NCI-H2081 (cell line): ENCODE results near the gene UFSP2.

Experiments used
- DNase-seq, 2 experiments: peaks; one replicate each; lab custom pipeline; 2025; lab: John Stamatoyannopoulos, UW

Gene UFSP2

GRCh38 chr4:185426960-185427688 lies 1.4 kb upstream of the UFSP2 start:
- DNase-seq, result no peak

GRCh38 chr4:185424905-185425646 lies 688 bp downstream of the UFSP2 start:
- DNase-seq, result no peak

- no peak for DNase-seq
Measured at GRCh38 chr4:185421366-185422124, 4.2 kb downstream of the UFSP2 start.

- DNase-seq, result no peak
Measured at GRCh38 chr4:185416955-185417354, 8.8 kb downstream of the UFSP2 start.

- DNase-seq, result no peak
Measured at GRCh38 chr4:185412412-185412811, 13.4 kb downstream of the UFSP2 start.

GRCh38 chr4:185411849-185412248 lies 13.9 kb downstream of the UFSP2 start:
- no peak for DNase-seq

- DNase-seq, result no peak
Measured at GRCh38 chr4:185408432-185408831, 17.3 kb downstream of the UFSP2 start.

GRCh38 chr4:185405296-185405999 lies 20.3 kb downstream of the UFSP2 start:
- no peak for DNase-seq

GRCh38 chr4:185404031-185404430 lies 21.7 kb downstream of the UFSP2 start:
- no peak for DNase-seq

GRCh38 chr4:185399466-185399865 lies 26.3 kb downstream of the UFSP2 start:
- peak in 1 of 2 experiments; percentile 2 for DNase-seq

- no peak for DNase-seq
Measured at GRCh38 chr4:185398618-185399017, 27.1 kb downstream of the UFSP2 start.

- peak in 1 of 2 experiments; percentile 63 for DNase-seq
Measured at GRCh38 chr4:185396724-185397385, 28.9 kb downstream of the UFSP2 start, which contains the start of gene ANKRD37. ANKRD37 (plus strand) TSS chr4:185396841; CDS start chr4:185396924, 83 bp downstream.

GRCh38 chr4:185395956-185396723 lies 29.6 kb downstream of the UFSP2 start:
- peak; percentile 90 to 95 for DNase-seq

GRCh38 chr4:185395238-185395955 lies 30.4 kb downstream of the UFSP2 start, which contains the start of gene LRP2BP:
LRP2BP (minus strand) TSS chr4:185395924; CDS start chr4:185378186, 17,738 bp downstream.
- no peak for DNase-seq

- DNase-seq, result no peak
Measured at GRCh38 chr4:185394568-185395237, 31.1 kb downstream of the UFSP2 start.

- DNase-seq, result no peak
Measured at GRCh38 chr4:185392156-185392555, 33.6 kb downstream of the UFSP2 start.

- DNase-seq, result no peak
Measured at GRCh38 chr4:185390941-185391340, 34.8 kb downstream of the UFSP2 start.

GRCh38 chr4:185387957-185388356 lies 37.8 kb downstream of the UFSP2 start:
- DNase-seq, result no peak

GRCh38 chr4:185384930-185385331 lies 40.8 kb downstream of the UFSP2 start:
- DNase-seq, result no peak
